Tibial artery (tissue), 4 donors: ENCODE results near the gene BRCA1.
A peak's percentile ranks its signal among the peaks of the same experiment; 100 is the strongest.

Source experiments
- DNase-seq, 2 donors: peaks; one replicate each; pipeline ENCODE4 v3.0.0-alpha.2; 2019
- H3K27ac ChIP-seq, 2 donors: fragments of 200-600 bp; sonication (generic) in 1 of 2; 1 replicate in 1 of 2; 2 replicates in 1 of 2; pipeline ENCODE4 v1.5.1; 2018 to 2019; ENCODE audit warnings: mild to moderate bottlenecking in 1 of 2
- H3K27me3 ChIP-seq, 2 donors: fragments of 200-600 bp; sonication (generic) in 1 of 2; one replicate each; pipeline versions ENCODE4 v1.5.1 to v1.6.0; 2016 to 2019
- H3K36me3 ChIP-seq, 3 donors: fragments of 200-600 bp; sonication (generic) in 2 of 3; one replicate each; pipeline ENCODE4 v1.5.1; 2016 to 2019; ENCODE audit warnings: mild to moderate bottlenecking in 2 of 3
- H3K4me1 ChIP-seq, 4 donors: fragments of 200-600 bp; sonication (generic) in 2 of 4; 1 replicate in 3 of 4; 2 replicates in 1 of 4; pipeline ENCODE4 v1.5.1; 2016 to 2019
- H3K4me3 ChIP-seq, 2 donors: fragments of 200-600 bp; sonication (generic) in 1 of 2; 1 replicate in 1 of 2; 2 replicates in 1 of 2; pipeline ENCODE4 v1.5.1; 2018 to 2019; ENCODE audit warnings: mild to moderate bottlenecking in 2 of 2
- H3K9me3 ChIP-seq, 3 donors: fragments of 200-600 bp; sonication (generic) in 1 of 3; one replicate each; pipeline ENCODE4 v1.5.1; 2016 to 2019
- intact Hi-C: fragments of 100-400 bp; cut with DNase I; formaldehyde crosslinking; loops from one replicate; pipeline ENCODE4 v1.15.0; 2023; ENCODE audit warnings: low total_unique reads
- TF ChIP-seq, protein P1 (sequence below), 2 experiments: fragments of 200-600 bp in 1 of 2; fragments of 450-650 bp in 1 of 2; IDR thresholded peaks; one replicate each; pipeline ENCODE4 v1.5.1; 2017 to 2019; ENCODE audit warnings: antibody characterized with exemption in 2 of 2, mild to moderate bottlenecking in 1 of 2, moderate library complexity in 1 of 2

The BRCA1 gene

DNA sequence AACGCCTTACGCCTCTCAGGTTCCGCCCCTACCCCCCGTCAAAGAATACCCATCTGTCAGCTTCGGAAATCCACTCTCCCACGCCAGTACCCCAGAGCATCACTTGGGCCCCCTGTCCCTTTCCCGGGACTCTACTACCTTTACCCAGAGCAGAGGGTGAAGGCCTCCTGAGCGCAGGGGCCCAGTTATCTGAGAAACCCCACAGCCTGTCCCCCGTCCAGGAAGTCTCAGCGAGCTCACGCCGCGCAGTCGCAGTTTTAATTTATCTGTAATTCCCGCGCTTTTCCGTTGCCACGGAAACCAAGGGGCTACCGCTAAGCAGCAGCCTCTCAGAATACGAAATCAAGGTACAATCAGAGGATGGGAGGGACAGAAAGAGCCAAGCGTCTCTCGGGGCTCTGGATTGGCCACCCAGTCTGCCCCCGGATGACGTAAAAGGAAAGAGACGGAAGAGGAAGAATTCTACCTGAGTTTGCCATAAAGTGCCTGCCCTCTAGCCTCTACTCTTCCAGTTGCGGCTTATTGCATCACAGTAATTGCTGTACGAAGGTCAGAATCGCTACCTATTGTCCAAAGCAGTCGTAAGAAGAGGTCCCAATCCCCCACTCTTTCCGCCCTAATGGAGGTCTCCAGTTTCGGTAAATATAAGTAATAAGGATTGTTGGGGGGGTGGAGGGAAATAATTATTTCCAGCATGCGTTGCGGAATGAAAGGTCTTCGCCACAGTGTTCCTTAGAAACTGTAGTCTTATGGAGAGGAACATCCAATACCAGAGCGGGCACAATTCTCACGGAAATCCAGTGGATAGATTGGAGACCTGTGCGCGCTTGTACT is at the start of gene BRCA1:
Gene BRCA1, minus strand, starts transcription at position 232 of the 834 bp plus-strand sequence. CDS start 1,268 bp downstream, outside the sequence.
- peak within 1 kb of the TSS; percentile 56 to 60 for H3K4me3 ChIP-seq
- no peaks in the 10 kb centered on the region for H3K9me3 ChIP-seq
- H3K4me1 ChIP-seq: peaks cover 0 to 25% (median 18%) of the 10 kb centered on the region in 4 donors
- H3K27me3 ChIP-seq: no peaks in the 10 kb centered on the region
- TF ChIP-seq, protein P1, sequence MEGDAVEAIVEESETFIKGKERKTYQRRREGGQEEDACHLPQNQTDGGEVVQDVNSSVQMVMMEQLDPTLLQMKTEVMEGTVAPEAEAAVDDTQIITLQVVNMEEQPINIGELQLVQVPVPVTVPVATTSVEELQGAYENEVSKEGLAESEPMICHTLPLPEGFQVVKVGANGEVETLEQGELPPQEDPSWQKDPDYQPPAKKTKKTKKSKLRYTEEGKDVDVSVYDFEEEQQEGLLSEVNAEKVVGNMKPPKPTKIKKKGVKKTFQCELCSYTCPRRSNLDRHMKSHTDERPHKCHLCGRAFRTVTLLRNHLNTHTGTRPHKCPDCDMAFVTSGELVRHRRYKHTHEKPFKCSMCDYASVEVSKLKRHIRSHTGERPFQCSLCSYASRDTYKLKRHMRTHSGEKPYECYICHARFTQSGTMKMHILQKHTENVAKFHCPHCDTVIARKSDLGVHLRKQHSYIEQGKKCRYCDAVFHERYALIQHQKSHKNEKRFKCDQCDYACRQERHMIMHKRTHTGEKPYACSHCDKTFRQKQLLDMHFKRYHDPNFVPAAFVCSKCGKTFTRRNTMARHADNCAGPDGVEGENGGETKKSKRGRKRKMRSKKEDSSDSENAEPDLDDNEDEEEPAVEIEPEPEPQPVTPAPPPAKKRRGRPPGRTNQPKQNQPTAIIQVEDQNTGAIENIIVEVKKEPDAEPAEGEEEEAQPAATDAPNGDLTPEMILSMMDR (IDR thresholded peaks at IDR 0.05): no peak
- peaks cover 0 to 12% (median 0%) of the 10 kb centered on the region in 3 donors for H3K36me3 ChIP-seq
- peak within 1 kb of the TSS; percentile 75 to 81 for H3K27ac ChIP-seq
- DNase-seq: peak; percentile 94 to 96
- intact Hi-C loops: loop anchor here (5.0 kb wide), 2 partner anchors 42 to 108 kb away; no protein-coding TSS in a partner anchor

DNA sequence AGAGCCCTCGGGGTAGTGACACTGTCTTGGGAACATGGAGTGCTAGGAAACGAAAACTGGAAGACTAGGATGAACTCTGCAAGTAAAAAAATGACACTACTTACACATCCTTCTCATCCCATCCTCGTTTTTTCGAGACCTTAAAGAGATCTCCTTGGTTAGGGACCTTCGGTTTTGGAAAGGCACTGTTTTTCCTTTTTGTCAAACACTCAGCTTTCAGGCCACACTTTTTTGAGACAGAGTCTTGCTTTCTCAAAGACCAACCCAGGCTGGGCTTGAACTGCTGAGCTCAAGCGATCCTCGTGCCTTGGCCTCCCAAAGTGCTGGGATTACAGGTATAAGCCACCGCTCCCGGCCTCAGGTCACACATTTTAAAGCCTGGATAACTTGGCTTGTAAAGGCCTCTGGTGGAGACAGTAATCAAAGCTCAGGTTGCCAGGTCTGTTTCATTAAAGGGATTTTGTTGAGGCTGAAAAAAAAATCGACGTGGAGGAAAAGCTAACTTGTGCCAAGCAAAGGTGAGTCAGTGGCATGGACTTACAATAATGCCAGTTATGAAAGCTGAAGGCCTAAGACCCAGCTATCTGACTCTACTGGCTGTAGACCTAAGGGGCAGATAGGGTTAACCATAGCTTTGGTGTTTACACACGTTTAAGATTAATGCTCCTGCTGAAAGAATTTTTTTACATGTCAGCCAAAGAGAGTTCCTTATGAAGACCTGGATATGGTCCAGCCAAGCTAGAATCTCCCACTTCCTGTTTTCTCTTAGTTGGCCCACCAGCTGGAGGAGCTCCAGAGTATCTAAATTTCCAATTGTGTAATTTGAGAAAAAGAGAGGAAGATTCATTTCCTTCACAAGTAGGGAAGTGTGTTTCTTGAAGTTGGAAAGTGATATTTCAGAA is 46.7 kb upstream of the BRCA1 start:
- peak overlapping the region; percentile 96 to 98 for H3K27ac ChIP-seq
- peaks cover 0 to 7% (median 6%) of the 10 kb centered on the region in 3 donors for H3K36me3 ChIP-seq
- peak in 1 of 2 donors; percentile 61 for DNase-seq
- no peaks in the 10 kb centered on the region for H3K9me3 ChIP-seq
- no peaks in the 10 kb centered on the region for H3K27me3 ChIP-seq
- peak overlapping the region; percentile 85 to 86 for H3K4me3 ChIP-seq
- peaks cover 11 to 66% (median 53%) of the 10 kb centered on the region in 4 donors for H3K4me1 ChIP-seq
- intact Hi-C loops: no loop called here
- TF ChIP-seq, protein P1 (IDR thresholded peaks at IDR 0.05): peak in 1 of 2 experiments; percentile 13

DNA sequence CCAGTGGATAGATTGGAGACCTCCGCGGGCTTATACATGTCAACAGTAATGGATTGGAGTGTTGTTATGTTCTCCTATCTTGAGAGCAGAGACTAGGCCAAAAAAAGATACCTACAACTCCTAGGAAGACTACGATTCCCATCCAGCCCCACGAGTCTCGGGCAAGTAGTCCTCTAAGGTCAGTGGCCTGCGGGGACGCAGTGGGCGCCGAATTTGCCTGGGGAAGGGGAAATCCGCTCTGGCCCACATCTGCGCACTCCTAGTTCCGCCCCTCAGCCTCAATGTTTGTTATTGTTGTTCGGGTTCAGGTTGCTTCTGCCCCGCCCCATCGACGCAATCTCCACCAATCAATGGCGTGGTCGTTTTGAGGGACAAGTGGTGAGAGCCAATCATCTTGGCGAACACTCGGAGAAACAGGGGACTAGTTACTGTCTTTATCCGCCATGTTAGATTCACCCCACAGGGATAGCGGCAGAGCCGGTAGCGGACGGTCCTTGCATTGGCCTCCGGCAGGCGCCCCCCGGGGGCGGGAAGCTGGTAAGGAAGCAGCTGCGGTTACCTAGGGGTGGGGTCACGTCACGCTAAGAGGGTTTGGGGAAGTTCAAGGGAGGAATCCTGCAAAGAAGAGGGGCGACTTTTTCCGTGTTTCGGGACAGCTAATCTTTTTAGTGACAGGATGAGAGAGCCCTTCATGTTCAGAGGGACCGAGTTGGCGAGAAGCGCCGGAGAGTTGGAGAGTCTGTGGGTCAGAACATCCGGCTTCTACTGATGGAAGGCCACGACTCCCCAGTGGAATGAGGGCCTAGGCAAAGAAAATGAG is 45.8 kb upstream of the BRCA1 start, which contains the start of gene NBR1:
Gene NBR1, plus strand, starts transcription at position 449 of the 820 bp plus-strand sequence. CDS start 4,586 bp downstream, outside the sequence.
- TF ChIP-seq, protein P1 (IDR thresholded peaks at IDR 0.05): peak in 1 of 2 experiments; percentile 30
- Histone ChIP-seq H3K36me3 (peaks cover 0 to under 1% (median 0%) of the 10 kb centered on the region in 3 donors), H3K4me1 (peaks cover 11 to 58% (median 45%) of the 10 kb centered on the region in 4 donors), H3K9me3 (no peaks in the 10 kb centered on the region), H3K27me3 (no peaks in the 10 kb centered on the region), H3K27ac (peak within 1 kb of the TSS; percentile 96 to 98), H3K4me3 (peak within 1 kb of the TSS; percentile 85 to 86)
- intact Hi-C loops: no loop called here
- peak; percentile 98 for DNase-seq

DNA sequence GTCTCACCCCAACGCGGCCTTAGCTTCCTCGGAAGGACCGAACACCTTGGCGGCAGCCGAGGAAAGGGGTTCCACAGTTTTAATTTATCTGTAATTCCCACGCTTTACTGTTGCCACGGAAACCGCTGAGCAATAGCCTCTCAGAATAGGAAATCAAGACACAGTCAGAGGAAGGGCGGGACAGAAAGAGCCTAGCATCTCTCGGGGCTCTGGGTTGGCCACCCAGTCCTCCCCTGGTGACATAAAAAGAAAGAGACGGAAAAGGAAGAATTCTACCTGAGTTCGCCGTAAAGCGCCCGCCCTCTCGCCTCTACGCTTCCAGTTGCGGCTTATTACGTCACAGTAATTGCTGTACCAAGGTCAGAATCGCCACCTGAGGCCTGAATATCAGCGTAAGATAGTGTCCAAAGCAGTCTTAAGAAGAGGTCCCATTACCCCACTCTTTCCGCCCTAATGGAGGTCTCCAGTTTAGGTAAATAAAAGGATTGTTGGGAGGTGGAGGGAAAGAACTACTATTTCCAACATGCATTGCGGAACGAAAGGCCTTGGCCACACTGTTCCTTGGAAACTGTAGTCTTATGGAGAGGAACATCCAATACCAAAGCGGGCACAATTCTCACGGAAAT is 45.1 kb upstream of the BRCA1 start:
- Histone ChIP-seq H3K4me1 (peaks cover 11 to 50% (median 39%) of the 10 kb centered on the region in 4 donors), H3K9me3 (no peaks in the 10 kb centered on the region), H3K27ac (peak overlapping the region; percentile 96 to 98), H3K4me3 (peak overlapping the region; percentile 85 to 86), H3K27me3 (no peaks in the 10 kb centered on the region), H3K36me3 (no peaks in the 10 kb centered on the region)
- intact Hi-C loops: no loop called here
- TF ChIP-seq, protein P1 (IDR thresholded peaks at IDR 0.05): peak in 1 of 2 experiments; percentile 24
- DNase-seq: peak; percentile 96
